Neuronal stem cell (in vitro differentiated cells): ENCODE data around the gene COL6A2.
A peak's percentile ranks its signal among the peaks of the same experiment; 100 is the strongest.

ENCODE experiments used
- DNase-seq: peaks from one replicate; pipeline ENCODE4 v3.0.0-alpha.2; 2013; ENCODE audit warnings: low spot score
- H2AFZ ChIP-seq: one replicate; pipeline ENCODE4 v1.6.1; 2013; ENCODE audit warnings: mild to moderate bottlenecking, low read length, inconsistent platforms
- H2AK5ac ChIP-seq: 2 replicates; pipeline ENCODE4 v1.6.1; 2013; ENCODE audit warnings: low read depth, mild to moderate bottlenecking, inconsistent platforms, low read length, moderate library complexity, mixed read lengths
- H2BK120ac ChIP-seq: 2 replicates; pipeline ENCODE4 v1.6.1; 2013; ENCODE audit warnings: low read depth, mild to moderate bottlenecking, inconsistent platforms, low read length, moderate library complexity, mixed read lengths
- H2BK12ac ChIP-seq: one replicate; pipeline ENCODE4 v1.6.1; 2013; ENCODE audit warnings: low read length, inconsistent platforms
- H2BK15ac ChIP-seq: 2 replicates; pipeline ENCODE4 v1.6.1; 2013; ENCODE audit warnings: mild to moderate bottlenecking, low read length, inconsistent platforms, mixed read lengths
- H2BK5ac ChIP-seq: one replicate; pipeline ENCODE4 v1.6.1; 2013; ENCODE audit warnings: inconsistent platforms, mild to moderate bottlenecking, low read length, moderate library complexity
- H3K14ac ChIP-seq: one replicate; pipeline ENCODE4 v1.6.1; 2013; ENCODE audit warnings: low read length, inconsistent platforms
- H3K18ac ChIP-seq: 2 replicates; pipeline ENCODE4 v1.6.1; 2013; ENCODE audit warnings: low read length, inconsistent platforms
- H3K23ac ChIP-seq: 2 replicates; pipeline ENCODE4 v1.6.1; 2013; ENCODE audit warnings: low read depth, mild to moderate bottlenecking, mixed read lengths, low read length, inconsistent platforms; ENCODE audit not compliant: poor library complexity
- H3K27ac ChIP-seq: replicated peaks from 3 replicates; pipeline ENCODE4 v1.5.1; 2013; ENCODE audit warnings: low read length, inconsistent platforms
- H3K27me3 ChIP-seq, 3 experiments: 2 replicates each; pipeline ENCODE4 v1.6.1; 2013; ENCODE audit warnings: low read length in 3 of 3, mild to moderate bottlenecking in 2 of 3, inconsistent platforms in 1 of 3, low read depth in 1 of 3, mixed read lengths in 1 of 3, moderate library complexity in 1 of 3; ENCODE audit not compliant: control insufficient read depth in 3 of 3, insufficient read depth in 3 of 3
- H3K36me3 ChIP-seq, 2 donors: replicated peaks in 1 of 2; 2 replicates each; pipeline ENCODE4 v1.6.1; 2013; ENCODE audit warnings: low read length in 2 of 2; ENCODE audit not compliant: control insufficient read depth in 2 of 2, insufficient read depth in 2 of 2
- H3K4ac ChIP-seq: 2 replicates; pipeline ENCODE4 v1.6.1; 2013; ENCODE audit warnings: inconsistent platforms, mild to moderate bottlenecking, low read length, moderate library complexity
- H3K4me1 ChIP-seq, 2 donors: 1 replicate in 1 of 2; 2 replicates in 1 of 2; pipeline ENCODE4 v1.6.1; 2013; ENCODE audit warnings: low read length in 2 of 2, low read depth in 1 of 2; ENCODE audit not compliant: control insufficient read depth in 2 of 2, insufficient read depth in 1 of 2
- H3K4me2 ChIP-seq: one replicate; pipeline ENCODE4 v1.6.1; 2013; ENCODE audit warnings: mild to moderate bottlenecking, low read length, inconsistent platforms; ENCODE audit not compliant: insufficient read depth, poor library complexity, severe bottlenecking
- H3K4me3 ChIP-seq, 2 donors: 2 replicates each; pipeline ENCODE4 v1.5.1; 2013; ENCODE audit warnings: low read length in 2 of 2, mild to moderate bottlenecking in 2 of 2, inconsistent platforms in 1 of 2, moderate library complexity in 1 of 2
- H3K79me1 ChIP-seq: one replicate; pipeline ENCODE4 v1.6.1; 2013; ENCODE audit warnings: low read depth, mild to moderate bottlenecking, inconsistent platforms, low read length, moderate library complexity
- H3K9ac ChIP-seq: one replicate; pipeline ENCODE4 v1.6.1; 2013; ENCODE audit warnings: mild to moderate bottlenecking, low read depth, low read length, inconsistent platforms; ENCODE audit not compliant: poor library complexity
- H3K9me3 ChIP-seq, 2 donors: replicated peaks in 1 of 2; 2 replicates each; pipeline versions ENCODE3 to v1.6.1; 2013; ENCODE audit warnings: low read length in 2 of 2, mild to moderate bottlenecking in 2 of 2, inconsistent platforms in 1 of 2, low read depth in 1 of 2, mixed read lengths in 1 of 2, moderate library complexity in 1 of 2; ENCODE audit not compliant: control insufficient read depth in 2 of 2, insufficient read depth in 1 of 2
- H4K8ac ChIP-seq: one replicate; pipeline ENCODE4 v1.6.1; 2013; ENCODE audit warnings: low read depth, mild to moderate bottlenecking, inconsistent platforms, low read length, moderate library complexity
- H4K91ac ChIP-seq: one replicate; pipeline ENCODE4 v1.6.1; 2013; ENCODE audit warnings: low read length, low read depth, mild to moderate bottlenecking, inconsistent platforms; ENCODE audit not compliant: poor library complexity
- WGBS, 2 donors: extraction: QIAGEN DNeasy Blood & Tissue Kit; methylation state at CpG; one replicate each; pipeline ENCODE4 v1.1.7; 2013; ENCODE audit warnings: missing lambda C conversion rate in 2 of 2, mixed read lengths in 1 of 2; ENCODE audit not compliant: insufficient read length in 2 of 2, insufficient replicate concordance in 1 of 2; ENCODE audit errors: extremely low coverage in 2 of 2; 5-methylcytosine and 5-hydroxymethylcytosine counted together

Gene COL6A2

DNA sequence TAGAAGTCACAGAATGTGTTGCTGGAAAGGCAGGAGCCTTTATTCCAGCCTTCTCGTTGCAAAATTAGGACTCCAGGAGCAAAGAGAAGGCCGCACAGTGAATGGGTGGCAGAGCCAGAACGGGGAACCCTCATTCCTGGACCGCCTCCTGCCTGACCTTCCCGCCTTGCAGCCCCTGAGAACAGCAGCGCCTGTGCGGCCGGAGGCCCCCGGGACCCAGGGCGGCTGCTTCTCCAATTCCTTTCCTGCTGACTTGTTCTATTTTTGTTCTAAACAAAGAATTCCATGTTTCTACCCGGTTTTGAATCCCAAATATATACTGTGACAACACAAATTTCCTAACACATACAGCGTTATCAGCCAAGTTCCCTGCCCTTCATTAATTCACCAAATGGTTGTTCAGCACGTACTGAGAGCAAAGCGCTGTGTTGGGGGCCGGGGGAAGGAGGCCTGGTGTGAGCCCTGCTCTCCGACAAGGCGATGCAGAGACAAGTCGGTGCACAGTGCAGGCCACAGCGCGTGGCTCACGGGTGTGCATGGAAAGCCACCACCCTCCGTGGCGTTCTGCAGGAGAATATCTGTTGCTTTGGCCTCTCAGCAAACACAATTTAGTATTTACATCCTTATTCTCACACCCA lies 31.9 kb upstream of the COL6A2 start:
- Histone ChIP-seq H2BK12ac (peak overlapping the region; percentile 93), H2AFZ (peak overlapping the region; percentile 83), H2BK120ac (peak overlapping the region; percentile 89), H3K4ac (no peak overlapping the region), H4K8ac (no peak overlapping the region), H3K9me3 (peaks cover 14 to 23% of the 10 kb centered on the region in 2 donors), H3K27ac (no peak overlapping the region), H2AK5ac (peak overlapping the region; percentile 60), H3K14ac (peak overlapping the region; percentile 42), H3K36me3 (no peaks in the 10 kb centered on the region), H2BK5ac (peak overlapping the region; percentile 67), H3K4me2 (no peak overlapping the region), H3K79me1 (no peaks in the 10 kb centered on the region), H3K18ac (peak overlapping the region; percentile 90), H3K9ac (peak overlapping the region; percentile 31), H3K4me1 (peaks cover 13 to 18% of the 10 kb centered on the region in 2 donors), H3K4me3 (no peak overlapping the region), H4K91ac (no peak overlapping the region), H2BK15ac (peak overlapping the region; percentile 16), H3K27me3 (peaks cover 0 to 21% (median 0%) of the 10 kb centered on the region in 3 experiments), H3K23ac (peak overlapping the region; percentile 26)
- no peak for DNase-seq
- no CpG with 5 or more reads among the region's 23 CpGs for WGBS, 2 donors

DNA sequence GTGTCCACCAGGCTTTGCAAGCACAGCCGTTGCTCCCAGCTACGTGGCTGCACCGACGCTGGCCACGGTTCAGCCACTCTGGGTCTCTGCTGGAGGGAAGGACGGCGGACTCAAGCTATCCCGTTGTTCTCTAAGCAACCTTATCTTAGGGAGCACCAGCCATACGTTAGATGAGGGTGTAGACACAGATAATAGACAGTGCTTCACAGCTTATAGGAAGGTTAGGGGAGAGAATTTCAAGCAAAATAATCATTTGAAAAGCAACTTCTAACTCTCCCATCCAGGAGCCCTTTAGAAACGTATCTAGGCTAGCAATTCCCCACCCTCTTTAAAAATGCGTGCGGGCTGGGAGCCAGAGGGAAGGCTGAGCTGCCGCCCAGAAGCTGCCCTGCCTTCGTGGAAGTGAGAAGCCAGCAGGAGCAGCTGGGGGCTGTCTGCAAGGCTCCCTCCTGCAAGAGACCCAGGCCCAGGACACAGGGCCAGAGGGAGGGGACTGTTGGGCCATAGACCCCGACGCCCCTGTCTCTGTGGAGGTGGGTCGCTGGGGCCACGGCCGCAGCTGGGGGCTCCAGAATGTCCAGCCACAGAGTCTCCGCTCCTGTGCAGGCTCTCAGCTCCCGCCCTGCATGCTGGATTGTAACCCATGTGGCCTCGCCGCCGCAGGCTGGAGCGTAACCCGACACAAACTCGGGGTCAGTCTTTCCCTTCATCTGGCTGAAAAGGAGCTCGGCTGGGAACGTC lies 31.2 kb upstream of the COL6A2 start:
- H3K4ac ChIP-seq = no peak overlapping the region
- H3K9ac ChIP-seq = no peak overlapping the region
- H3K9me3 ChIP-seq = peaks cover 14 to 20% of the 10 kb centered on the region in 2 donors
- peak overlapping the region; percentile 95 for H3K14ac ChIP-seq
- peak overlapping the region; percentile 26 for H3K23ac ChIP-seq
- peak overlapping the region; percentile 89 for H2BK120ac ChIP-seq
- H4K8ac ChIP-seq = no peak overlapping the region
- H2AK5ac ChIP-seq = peak overlapping the region; percentile 60
- H2AFZ ChIP-seq = peak overlapping the region; percentile 83
- H2BK15ac ChIP-seq = peak overlapping the region; percentile 45
- H3K27me3 ChIP-seq = peaks cover 0 to 26% (median 0%) of the 10 kb centered on the region in 3 experiments
- no CpG with 5 or more reads among the region's 29 CpGs for WGBS, 2 donors
- H4K91ac ChIP-seq = peak overlapping the region; percentile 93
- no peaks in the 10 kb centered on the region for H3K36me3 ChIP-seq
- H3K18ac ChIP-seq = peak overlapping the region; percentile 86
- no peak overlapping the region for H3K4me2 ChIP-seq
- no peak overlapping the region for H3K4me3 ChIP-seq
- H2BK12ac ChIP-seq = peak overlapping the region; percentile 93
- no peak for DNase-seq
- H3K4me1 ChIP-seq = peaks cover 13 to 18% of the 10 kb centered on the region in 2 donors
- H3K79me1 ChIP-seq = no peaks in the 10 kb centered on the region
- peak overlapping the region; percentile 67 for H2BK5ac ChIP-seq
- H3K27ac ChIP-seq = no peak overlapping the region

DNA sequence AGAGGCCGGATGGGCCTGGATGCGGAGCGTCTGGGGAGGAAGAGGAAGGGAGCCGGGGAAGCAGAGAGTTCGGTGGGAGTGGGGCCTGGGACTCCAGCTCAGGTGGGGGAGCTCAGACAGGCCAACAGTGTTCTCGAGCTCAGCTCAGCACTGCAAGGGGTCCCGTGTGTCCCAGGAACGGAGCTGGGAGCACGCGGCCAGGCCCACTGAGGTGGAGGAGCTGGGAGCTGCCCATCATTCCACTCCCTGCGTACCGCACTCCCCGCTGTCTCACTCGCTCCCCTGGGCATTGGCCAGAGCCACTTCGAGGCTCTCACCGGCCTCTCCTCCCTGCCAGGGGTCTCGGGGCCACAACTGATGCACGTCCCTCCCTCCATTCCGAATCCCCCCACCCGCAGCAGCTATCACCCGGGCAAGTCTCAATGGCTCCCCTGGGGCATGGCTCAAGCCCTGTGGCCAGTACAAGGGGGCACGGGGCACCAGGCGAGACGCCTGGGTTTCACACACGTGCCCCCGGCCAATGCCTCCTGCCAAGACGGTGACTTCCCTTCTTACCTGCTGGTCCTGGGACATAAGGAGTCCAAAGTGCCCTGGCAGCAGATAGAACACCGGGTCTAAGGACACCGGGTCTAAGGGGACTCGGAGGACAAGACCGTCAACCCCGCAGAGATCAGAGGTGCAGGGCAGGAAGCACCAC lies 30.3 kb upstream of the COL6A2 start:
- no peak overlapping the region for H4K8ac ChIP-seq
- H2BK12ac ChIP-seq = peak overlapping the region; percentile 50
- no peaks in the 10 kb centered on the region for H3K79me1 ChIP-seq
- H3K9me3 ChIP-seq = peaks cover 8 to 11% of the 10 kb centered on the region in 2 donors
- peak overlapping the region; percentile 39 for H3K23ac ChIP-seq
- H2AFZ ChIP-seq = peak overlapping the region; percentile 83
- H4K91ac ChIP-seq = no peak overlapping the region
- H3K4me1 ChIP-seq = peaks cover 13 to 18% of the 10 kb centered on the region in 2 donors
- no peak overlapping the region for H3K4me3 ChIP-seq
- H3K27me3 ChIP-seq = peaks cover 0 to 29% (median 0%) of the 10 kb centered on the region in 3 experiments
- peak overlapping the region; percentile 51 for H3K9ac ChIP-seq
- no peak overlapping the region for H2BK5ac ChIP-seq
- peak overlapping the region; percentile 44 for H3K14ac ChIP-seq
- no peak overlapping the region for H3K27ac ChIP-seq
- no CpG with 5 or more reads among the region's 32 CpGs for WGBS, 2 donors
- H3K4ac ChIP-seq = no peak overlapping the region
- peak overlapping the region; percentile 94 for H2AK5ac ChIP-seq
- no peak overlapping the region for H3K4me2 ChIP-seq
- H3K36me3 ChIP-seq = no peaks in the 10 kb centered on the region
- DNase-seq = no peak
- peak overlapping the region; percentile 75 for H2BK120ac ChIP-seq
- H3K18ac ChIP-seq = peak overlapping the region; percentile 89
- H2BK15ac ChIP-seq = peak overlapping the region; percentile 45
